OCI-LY7 (cell line): ENCODE results near the gene DPYD. TPM values are rescaled to one million over a fixed set of nuclear protein-coding genes. Genes with fewer than 3 reads are reported as not detected.

Experiments used
- BruUV-seq: library from RNA; stranded (reverse); fragments of 400-500 nt; replicated peaks from 2 replicates; lab custom pipeline; 2021; lab: Mats Ljungman, UMichigan
- CTCF ChIA-PET: fragments of 300-600 bp; sonication (Branson Sonifier 250); formaldehyde crosslinking; loops from one replicate; lab custom pipeline; 2022; ENCODE audit warnings: antibody characterized with exemption; ENCODE audit not compliant: unreplicated experiment; lab: Charles Lee
- POLR2A ChIA-PET: fragments of 300-600 bp; sonication (Branson Sonifier 250); formaldehyde crosslinking; loops from one replicate; lab custom pipeline; 2022; ENCODE audit warnings: antibody characterized with exemption; lab: Charles Lee
- DNase-seq: peaks from one replicate; pipeline ENCODE4 v3.0.0-alpha.2; 2015; ENCODE audit warnings: low spot score
- H2AFZ ChIP-seq: fragments of 200-600 bp; sonication (generic), shearing (Covaris generic); 2 replicates; pipeline ENCODE4 v1.6.1; 2014; ENCODE audit warnings: mild to moderate bottlenecking, antibody characterized with exemption, low read length, moderate library complexity
- H3K27ac ChIP-seq: fragments of 200-600 bp; sonication (generic); 2 replicates; pipeline ENCODE4 v1.5.1; 2014; ENCODE audit warnings: mixed run types, low read depth, mild to moderate bottlenecking, moderate library complexity, low read length, inconsistent platforms; ENCODE audit not compliant: poor library complexity, severe bottlenecking
- H3K36me3 ChIP-seq: fragments of 200-600 bp; sonication (generic); 2 replicates; pipeline ENCODE4 v1.6.1; 2014; ENCODE audit warnings: mild to moderate bottlenecking, antibody characterized with exemption, low read length, moderate library complexity, mixed read lengths; ENCODE audit not compliant: insufficient read depth
- H3K4me1 ChIP-seq: fragments of 200-600 bp; sonication (generic); 2 replicates; pipeline ENCODE4 v1.5.1; 2014; ENCODE audit warnings: mild to moderate bottlenecking, low read length; ENCODE audit not compliant: insufficient read depth, poor library complexity, severe bottlenecking
- H3K4me2 ChIP-seq: fragments of 200-600 bp; sonication (generic); 2 replicates; pipeline ENCODE4 v1.6.1; 2014; ENCODE audit warnings: mild to moderate bottlenecking, low read length
- H3K4me3 ChIP-seq: fragments of 200-600 bp; sonication (generic); 2 replicates; pipeline ENCODE4 v1.5.1; 2014; ENCODE audit warnings: mild to moderate bottlenecking, low read depth, low read length; ENCODE audit not compliant: poor library complexity, severe bottlenecking
- H3K79me2 ChIP-seq: fragments of 200-600 bp; sonication (generic); 2 replicates; pipeline ENCODE4 v1.6.1; 2016; ENCODE audit warnings: low read depth, mild to moderate bottlenecking, low read length, moderate library complexity, mixed read lengths; ENCODE audit not compliant: insufficient read depth
- H3K9me2 ChIP-seq: fragments of 200-600 bp; sonication (generic); 2 replicates; pipeline ENCODE4 v1.6.1; 2016; ENCODE audit warnings: mild to moderate bottlenecking, low read length, mixed read lengths; ENCODE audit not compliant: insufficient read depth
- H3K9me3 ChIP-seq: fragments of 200-600 bp; sonication (generic); 2 replicates; pipeline ENCODE4 v1.6.1; 2014; ENCODE audit warnings: mild to moderate bottlenecking, mixed run types, low read length, mixed read lengths
- H4K20me1 ChIP-seq: fragments of 200-600 bp; sonication (generic); 2 replicates; pipeline ENCODE4 v1.6.1; 2014; ENCODE audit warnings: mild to moderate bottlenecking, antibody characterized with exemption, low read length, moderate library complexity, mixed read lengths; ENCODE audit not compliant: insufficient read depth
- EZH2phosphoT487 ChIP-seq: fragments of 200-600 bp; sonication (generic); IDR thresholded peaks from 2 replicates; pipeline ENCODE4 v1.6.1; 2018; ENCODE audit warnings: low read depth, borderline replicate concordance, mild to moderate bottlenecking, mixed run types, antibody characterized with exemption, low read length, moderate library complexity, mixed read lengths
- intact Hi-C: fragments of 100-400 bp; cut with micrococcal nuclease; formaldehyde crosslinking; loops from one replicate; pipeline ENCODE4 v1.10.0; 2022; ENCODE audit not compliant: unreplicated experiment
- total RNA-seq, 2 experiments: library from RNA; depleted of rRNA in 1 of 2; stranded (reverse); fragments of >200 nt in 1 of 2; shearing (Covaris generic) in 1 of 2; gene quantifications; 2 replicates each; pipeline ENCODE4 v1.2.3, GENCODE V29; 2014 to 2022
- TF ChIP-seq, protein P1 (sequence below): fragments of 200-600 bp; sonication (generic); conservative IDR thresholded peaks from 2 replicates; pipeline ENCODE4 v1.5.1; 2014; ENCODE audit warnings: mild to moderate bottlenecking, antibody characterized with exemption, low read length, moderate library complexity, mixed read lengths

Gene DPYD
- total RNA-seq, 2 experiments from 2014 or later = 5.5 to 13.4 TPM

DNA sequence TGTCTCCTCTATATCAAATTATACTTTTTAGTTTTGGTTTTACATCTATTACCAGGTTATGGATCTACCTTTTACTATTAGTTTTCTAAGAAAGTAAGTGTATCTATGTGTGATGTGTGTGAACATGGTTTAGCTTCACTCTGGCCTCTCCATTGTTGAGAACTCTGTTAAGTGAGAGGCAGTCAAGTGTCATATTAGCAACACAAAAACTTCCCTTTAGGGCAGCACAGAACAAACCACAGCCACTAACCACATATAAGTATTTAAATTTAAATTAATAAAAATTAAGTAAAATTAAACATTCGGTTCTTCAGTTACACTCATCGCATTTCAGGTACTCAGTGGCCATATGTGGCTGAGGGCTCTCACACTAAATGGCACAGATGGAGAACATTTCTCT is 96.6 kb downstream of the DPYD start:
- no peaks in the 10 kb centered on the region for H3K9me3 ChIP-seq
- TF ChIP-seq, protein P1, sequence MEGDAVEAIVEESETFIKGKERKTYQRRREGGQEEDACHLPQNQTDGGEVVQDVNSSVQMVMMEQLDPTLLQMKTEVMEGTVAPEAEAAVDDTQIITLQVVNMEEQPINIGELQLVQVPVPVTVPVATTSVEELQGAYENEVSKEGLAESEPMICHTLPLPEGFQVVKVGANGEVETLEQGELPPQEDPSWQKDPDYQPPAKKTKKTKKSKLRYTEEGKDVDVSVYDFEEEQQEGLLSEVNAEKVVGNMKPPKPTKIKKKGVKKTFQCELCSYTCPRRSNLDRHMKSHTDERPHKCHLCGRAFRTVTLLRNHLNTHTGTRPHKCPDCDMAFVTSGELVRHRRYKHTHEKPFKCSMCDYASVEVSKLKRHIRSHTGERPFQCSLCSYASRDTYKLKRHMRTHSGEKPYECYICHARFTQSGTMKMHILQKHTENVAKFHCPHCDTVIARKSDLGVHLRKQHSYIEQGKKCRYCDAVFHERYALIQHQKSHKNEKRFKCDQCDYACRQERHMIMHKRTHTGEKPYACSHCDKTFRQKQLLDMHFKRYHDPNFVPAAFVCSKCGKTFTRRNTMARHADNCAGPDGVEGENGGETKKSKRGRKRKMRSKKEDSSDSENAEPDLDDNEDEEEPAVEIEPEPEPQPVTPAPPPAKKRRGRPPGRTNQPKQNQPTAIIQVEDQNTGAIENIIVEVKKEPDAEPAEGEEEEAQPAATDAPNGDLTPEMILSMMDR = no peak
- TF ChIP-seq EZH2phosphoT487 = no peak
- H3K79me2 ChIP-seq = no peaks in the 10 kb centered on the region
- no peak overlapping the region for H3K4me2 ChIP-seq
- ChIA-PET POLR2A (interaction anchor here (1.0 to 1.4 kb wide), 2 partner anchors 19 to 54 kb away, joined by 5 to 7 read pairs; no protein-coding TSS in a partner anchor), CTCF (no interaction called here)
- H3K4me3 ChIP-seq = no peak overlapping the region
- no TSS peak for BruUV-seq
- H4K20me1 ChIP-seq = no peaks in the 10 kb centered on the region
- no peak overlapping the region for H3K27ac ChIP-seq
- H3K9me2 ChIP-seq = no peaks in the 10 kb centered on the region
- H3K4me1 ChIP-seq = no peaks in the 10 kb centered on the region
- H3K36me3 ChIP-seq = no peaks in the 10 kb centered on the region
- no peak overlapping the region for H2AFZ ChIP-seq
- no peak for DNase-seq
- intact Hi-C loops = loop anchor here (5.0 to 10.0 kb wide), 2 partner anchors 231 to 582 kb away; no protein-coding TSS in a partner anchor

DNA sequence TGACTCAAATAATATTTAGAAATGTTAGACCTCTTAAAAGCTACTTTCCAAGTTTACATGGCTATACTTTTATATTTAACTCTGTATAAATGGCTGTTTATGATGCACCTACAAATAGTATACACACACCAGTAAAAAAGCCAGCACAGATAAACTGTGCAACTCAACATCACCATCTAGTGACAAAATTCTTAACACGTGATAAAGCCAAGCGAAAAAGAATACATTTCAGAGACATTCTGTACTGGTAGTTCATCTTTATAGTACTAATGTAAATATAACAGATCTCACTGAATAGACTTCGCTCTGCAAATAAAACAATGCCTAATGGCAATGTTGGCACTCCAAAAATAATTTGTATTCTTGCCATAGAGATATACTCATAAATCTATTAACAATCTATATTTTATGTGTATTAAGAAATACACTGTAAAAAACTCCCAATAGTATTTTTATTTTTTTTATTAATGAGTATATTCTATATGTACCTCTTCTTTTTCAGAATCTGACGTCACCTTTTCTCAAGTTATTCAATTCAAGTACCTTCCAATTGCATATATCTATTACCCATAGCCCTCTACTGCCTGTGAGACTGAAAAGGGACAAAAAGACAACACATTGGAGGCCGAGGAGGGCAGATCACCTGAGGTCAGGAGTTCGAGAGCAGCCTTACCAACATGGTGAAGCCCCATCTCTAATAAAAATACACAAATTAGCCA is 100.2 kb downstream of the DPYD start:
- DNase-seq = peak; percentile 37
- BruUV-seq = no TSS peak
- POLR2A ChIA-PET = interaction anchor here (1.1 kb wide), 1 partner anchor 227 kb away, joined by 4 read pairs; no protein-coding TSS in a partner anchor
- Histone ChIP-seq H3K9me2 (no peaks in the 10 kb centered on the region), H3K36me3 (no peaks in the 10 kb centered on the region), H2AFZ (no peak overlapping the region), H3K27ac (no peak overlapping the region), H3K9me3 (no peaks in the 10 kb centered on the region), H3K4me2 (no peak overlapping the region), H3K4me1 (no peaks in the 10 kb centered on the region), H3K4me3 (no peak overlapping the region), H3K79me2 (no peaks in the 10 kb centered on the region), H4K20me1 (0 out of 2 replicates have a peak, but pooled peaks cover 7% of the 10 kb centered on the region)
- intact Hi-C loops = loop anchor here (5.0 to 10.0 kb wide), 2 partner anchors 234 to 578 kb away; no protein-coding TSS in a partner anchor
- TF ChIP-seq, protein P1 = peak; percentile 76
- TF ChIP-seq EZH2phosphoT487 = no peak
- CTCF ChIA-PET = no interaction called here

DNA sequence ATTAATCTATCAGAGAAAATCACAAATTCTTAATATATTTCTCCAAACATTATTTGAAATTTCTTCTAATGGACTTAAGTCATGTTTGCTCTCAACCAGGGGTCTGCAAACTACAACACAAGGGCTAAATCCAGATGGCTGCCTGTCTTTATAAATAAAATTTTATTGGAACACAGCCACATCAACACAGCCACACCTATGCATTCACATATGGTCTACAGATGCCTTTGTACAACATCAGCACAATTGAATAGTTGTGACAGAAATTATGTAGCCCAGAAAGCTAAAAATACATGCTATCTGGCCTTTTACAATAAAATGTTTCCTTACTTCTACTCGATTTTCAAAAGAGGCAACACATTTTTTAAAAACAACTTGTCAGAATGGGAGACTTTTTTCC is 103.9 kb downstream of the DPYD start:
- Histone ChIP-seq H3K4me3 (no peak overlapping the region), H2AFZ (no peak overlapping the region), H3K9me3 (no peaks in the 10 kb centered on the region), H3K4me1 (no peaks in the 10 kb centered on the region), H3K79me2 (no peaks in the 10 kb centered on the region), H3K9me2 (no peaks in the 10 kb centered on the region), H3K36me3 (no peaks in the 10 kb centered on the region), H3K27ac (no peak overlapping the region), H4K20me1 (0 out of 2 replicates have a peak, but pooled peaks cover 7% of the 10 kb centered on the region), H3K4me2 (no peak overlapping the region)
- intact Hi-C loops = loop anchor here (10.0 kb wide), 1 partner anchor 852 kb away; no protein-coding TSS in a partner anchor
- CTCF ChIA-PET = no interaction called here
- no peak for TF ChIP-seq EZH2phosphoT487
- TF ChIP-seq, protein P1 = no peak
- no TSS peak for BruUV-seq
- DNase-seq = no peak
- POLR2A ChIA-PET = interaction anchor here (0.6 to 1.5 kb wide), 5 partner anchors 8 to 112 kb away, joined by 3 to 4 read pairs (median 3); no protein-coding TSS in a partner anchor
